ENCODE data around the gene RCC2.
"Not testable (repeated sequence)": the region's sequence is repeated elsewhere in the genome, so short reads cannot be mapped to it uniquely, and the experiment has no call there.

The RCC2 gene

GRCh38 chr1:17419626-17420328, 19.7 kb downstream of the RCC2 start:
- peak; percentile 47 for DNase-seq (ENCODE audit: low spot score)

GRCh38 chr1:17416389-17416788, 23.1 kb downstream of the RCC2 start:
- no peak for DNase-seq (ENCODE audit: low spot score)

- no peak for DNase-seq (ENCODE audit: low spot score)
Measured at GRCh38 chr1:17414022-17414421, 25.5 kb downstream of the RCC2 start.

DNA sequence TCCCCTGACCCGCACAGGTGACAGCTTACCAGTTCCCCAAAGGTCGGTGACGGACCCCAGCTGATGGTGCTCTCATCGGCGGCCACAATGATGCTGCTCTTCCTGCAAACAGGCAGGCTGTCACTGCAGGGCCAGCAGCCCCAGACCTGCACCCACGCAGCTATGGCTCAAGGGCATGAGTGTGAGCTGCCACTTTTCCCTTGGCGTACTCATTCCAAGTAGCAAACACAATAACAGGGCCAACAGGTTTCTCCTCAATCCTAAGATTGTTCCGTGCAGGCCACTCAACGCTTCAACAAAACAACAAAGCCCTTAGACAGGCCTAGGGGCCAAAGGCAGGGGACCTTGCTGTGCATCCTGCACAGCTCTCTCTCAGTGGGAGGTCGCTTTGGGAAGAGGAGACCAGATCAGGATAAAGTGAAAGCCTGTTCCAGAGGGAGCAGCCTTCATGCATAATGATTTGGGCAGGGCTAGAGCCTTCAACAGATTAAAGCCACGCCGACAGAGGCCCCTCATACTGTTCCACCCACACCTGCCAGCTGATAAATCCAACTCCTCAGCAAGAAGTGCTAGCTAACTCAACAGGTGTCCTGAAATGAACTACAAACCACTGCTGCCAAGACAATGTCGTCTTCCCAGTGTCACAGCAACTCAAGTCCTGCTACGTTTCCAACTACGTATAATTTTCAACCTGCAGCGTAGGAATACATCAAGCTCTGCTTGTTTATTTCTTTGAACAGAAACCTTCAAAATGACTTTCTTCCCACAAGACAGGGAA, 27.2 kb downstream of the RCC2 start:
- DNase-seq (ENCODE audit: low spot score) = no peak

DNA sequence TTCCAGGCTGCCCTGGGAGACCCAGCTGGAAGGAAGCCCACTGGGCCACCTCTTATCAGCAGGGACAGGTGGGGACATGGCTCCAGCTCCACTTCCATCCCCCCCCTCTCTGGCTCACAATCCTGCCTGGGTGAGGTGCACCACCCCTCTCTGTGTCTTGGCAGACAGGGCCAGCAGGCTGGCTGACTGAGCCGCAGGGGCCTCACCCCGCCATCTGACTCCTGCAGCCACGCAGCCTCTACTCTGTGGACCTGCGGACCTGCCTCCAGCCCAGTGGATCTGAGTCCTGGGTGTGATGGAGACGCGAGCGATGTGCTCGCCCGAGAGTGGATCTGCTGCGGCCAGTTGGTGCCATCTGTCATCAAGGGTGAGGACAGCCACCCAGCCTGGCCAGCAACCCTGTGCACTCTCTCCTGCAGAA, 30.1 kb downstream of the RCC2 start:
- no peak for DNase-seq (ENCODE audit: low spot score)

DNA sequence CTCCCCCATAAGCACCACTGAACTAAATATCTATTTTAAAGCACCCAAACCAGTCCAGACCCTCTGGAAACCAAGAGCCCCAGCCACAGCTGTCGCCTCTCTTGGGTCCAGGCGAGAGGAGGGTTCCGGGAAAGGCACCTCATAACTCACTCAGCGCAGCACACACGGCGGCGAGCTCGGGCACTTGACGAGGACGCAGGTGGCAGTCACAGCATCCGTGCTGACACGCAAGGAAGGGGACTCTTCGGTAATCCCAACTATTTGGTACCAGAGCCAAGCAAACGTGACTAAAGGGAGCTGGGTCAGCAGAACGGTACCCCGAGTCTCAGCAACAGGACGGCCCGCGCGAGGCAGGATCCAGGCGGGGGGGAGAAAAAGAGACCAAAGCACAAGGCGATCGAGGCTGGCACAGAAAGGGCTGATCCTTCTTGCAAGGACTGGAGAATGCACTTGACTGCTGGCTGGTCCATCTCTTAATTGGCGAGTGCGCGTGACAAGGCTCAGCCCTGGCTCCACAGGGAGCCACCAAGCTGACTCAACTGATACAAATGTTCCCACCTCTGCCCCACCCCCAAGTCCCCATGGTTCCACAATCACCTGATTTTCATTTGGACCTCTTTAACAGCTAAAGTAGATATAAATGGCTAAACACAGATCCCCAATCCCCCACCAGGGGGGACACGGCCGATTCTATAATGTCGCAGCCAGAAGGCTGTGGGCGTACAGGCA, 31.5 kb downstream of the RCC2 start:
- not testable (repeated sequence) for DNase-seq (ENCODE audit: low spot score)

DNA sequence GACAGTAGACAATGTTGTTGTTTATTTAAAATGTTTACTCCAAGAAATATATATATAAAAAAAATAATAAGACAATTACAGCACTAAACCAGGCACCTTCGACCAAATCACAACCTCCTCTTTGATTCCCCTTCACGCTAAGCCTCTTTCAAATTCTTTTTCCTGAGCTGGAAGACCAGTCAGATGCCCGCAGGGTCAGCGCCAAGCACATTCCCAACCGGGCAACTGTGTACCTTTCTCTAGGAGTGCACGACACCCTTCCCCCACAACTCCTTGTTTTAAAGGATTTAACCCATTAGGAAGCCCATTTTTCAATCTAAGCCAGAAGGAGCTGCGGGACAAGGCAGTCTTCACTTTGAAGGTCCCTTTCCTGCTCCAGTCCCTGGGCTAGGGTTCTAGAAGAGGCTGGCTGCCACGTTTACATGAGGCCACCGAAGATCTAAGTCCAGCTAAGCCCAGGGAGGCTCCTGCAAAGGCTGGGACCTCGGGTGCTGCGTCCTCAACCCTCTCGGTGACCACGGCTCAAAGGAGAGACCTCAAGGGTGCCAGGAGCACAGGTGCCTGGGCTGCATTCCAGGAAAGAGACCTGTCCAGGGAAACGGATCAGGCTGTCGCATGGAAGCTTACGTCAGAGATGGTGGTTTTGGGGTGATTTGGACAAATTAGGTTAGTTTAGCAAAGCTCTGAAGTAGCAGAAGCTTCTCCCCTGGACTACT, 32.6 kb downstream of the RCC2 start:
- DNase-seq (ENCODE audit: low spot score) = not testable (repeated sequence)

DNA sequence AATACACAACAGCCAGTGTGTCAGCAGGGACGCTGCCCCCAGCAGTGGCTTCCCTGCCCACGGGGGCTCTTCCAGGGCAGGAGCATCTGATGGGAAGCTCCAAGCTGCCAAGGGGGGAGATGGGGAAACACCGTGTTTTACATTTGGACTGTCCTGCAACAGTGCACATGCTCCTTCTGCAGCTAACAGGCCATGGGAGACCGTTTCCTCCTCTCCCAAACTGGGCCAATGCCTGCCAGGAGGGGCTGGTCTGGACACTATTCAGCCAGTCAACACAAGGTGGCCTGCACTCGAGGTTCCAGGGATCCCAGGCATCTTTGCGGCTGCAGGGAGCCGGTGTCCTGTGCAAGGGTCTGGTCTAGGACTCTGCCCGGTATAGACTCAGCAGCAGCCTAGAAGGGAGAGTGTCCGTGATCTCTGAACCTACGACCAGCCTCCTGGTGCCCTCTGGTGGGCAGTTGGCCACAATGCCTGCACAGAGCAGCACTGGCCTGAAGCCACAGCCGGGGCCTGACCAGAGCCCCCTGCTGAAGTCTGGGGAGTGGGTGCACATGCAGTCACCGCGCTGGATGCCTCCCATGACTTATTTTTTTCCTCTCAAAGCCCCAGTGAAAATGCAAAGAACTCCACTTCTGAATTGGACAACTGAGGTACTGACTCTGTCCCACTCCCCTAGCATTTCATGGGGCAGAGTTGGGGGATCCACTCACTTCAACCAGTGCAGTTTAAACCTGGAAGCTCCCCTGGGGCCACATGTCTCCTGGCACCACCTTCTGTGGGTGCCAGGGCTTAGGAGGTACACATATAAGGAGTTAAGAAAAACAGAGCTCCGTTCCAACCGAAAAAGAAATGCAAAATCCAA, 33.3 kb downstream of the RCC2 start:
- peak; percentile 49 for DNase-seq (ENCODE audit: low spot score)

- DNase-seq (ENCODE audit: low spot score) = no peak
Measured at GRCh38 chr1:17404820-17405219, 34.7 kb downstream of the RCC2 start.

GRCh38 chr1:17404034-17404684, 35.3 kb downstream of the RCC2 start:
- no peak for DNase-seq (ENCODE audit: low spot score)

DNA sequence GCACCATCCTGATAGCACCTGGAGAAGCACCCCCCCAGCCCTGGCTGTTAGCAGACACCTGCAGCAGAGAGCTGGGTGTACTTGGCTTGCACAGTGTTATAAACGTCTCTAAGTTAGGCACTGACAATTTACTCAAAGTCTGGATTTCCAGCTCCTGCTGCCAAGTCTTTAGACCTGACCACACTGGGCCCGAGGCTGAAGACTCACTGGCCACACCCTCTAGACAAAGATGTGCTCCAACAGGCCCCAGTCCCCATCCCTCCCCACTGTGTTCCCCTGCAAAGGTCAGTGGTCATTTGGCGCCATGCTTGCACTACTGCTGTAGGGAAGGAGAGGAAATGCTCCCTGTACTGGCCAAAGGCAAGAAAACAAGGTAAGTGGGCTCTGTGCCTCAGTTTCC, 36.4 kb downstream of the RCC2 start:
- no peak for DNase-seq (ENCODE audit: low spot score)

DNA sequence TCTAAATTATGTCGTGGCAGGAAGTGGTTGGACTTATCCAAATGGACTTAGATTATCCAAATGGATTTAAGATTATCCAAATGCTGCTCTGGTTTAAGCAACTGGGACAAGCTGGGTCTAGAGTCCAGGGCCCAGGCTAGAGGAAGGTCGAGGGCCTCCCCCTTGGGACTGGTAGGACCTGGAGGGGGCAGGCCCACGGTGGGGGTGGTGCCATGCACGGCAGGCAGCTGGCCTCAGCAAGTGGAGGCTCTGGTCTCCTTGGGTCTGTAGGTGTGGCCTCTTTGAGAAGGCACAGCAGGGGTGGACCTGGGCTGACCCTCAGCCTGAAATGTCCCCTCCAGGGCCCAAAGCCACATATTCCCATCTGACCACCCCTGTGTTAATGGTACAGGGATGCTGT, 37.6 kb downstream of the RCC2 start:
- no peak for DNase-seq (ENCODE audit: low spot score)

DNA sequence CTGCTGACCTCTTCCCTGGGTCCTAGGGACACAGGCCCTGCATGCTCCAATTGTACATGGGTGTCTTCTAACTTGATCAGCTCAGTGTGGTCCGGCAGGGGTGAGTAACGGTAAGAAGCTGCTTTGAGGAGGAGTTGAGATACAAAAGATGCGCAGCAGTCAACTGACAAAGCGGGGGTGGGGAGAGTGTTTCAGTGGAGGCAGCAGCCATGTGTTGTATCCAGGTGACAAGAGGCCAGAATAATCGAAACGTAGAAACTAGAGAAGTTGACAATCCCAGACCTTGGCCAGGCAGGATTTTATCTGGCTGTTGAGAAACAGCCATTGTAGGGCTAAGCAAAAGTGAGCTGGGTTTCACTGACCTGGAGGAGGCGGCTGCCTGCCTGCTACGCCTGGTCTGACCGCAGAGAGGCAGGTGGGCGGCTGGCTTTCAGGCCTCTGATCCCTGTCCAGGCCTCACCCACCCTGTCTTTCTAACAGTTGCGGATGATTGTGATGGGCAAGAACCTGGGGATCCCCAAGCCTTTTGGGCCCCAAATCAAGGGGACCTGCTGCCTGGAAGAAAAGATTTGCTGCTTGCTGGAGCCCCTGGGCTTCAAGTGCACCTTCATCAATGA, 38.6 kb downstream of the RCC2 start:
- no peak for DNase-seq (ENCODE audit: low spot score)

GRCh38 chr1:17397910-17398695, 41.4 kb downstream of the RCC2 start:
- DNase-seq (ENCODE audit: low spot score) = peak; percentile 46

DNA sequence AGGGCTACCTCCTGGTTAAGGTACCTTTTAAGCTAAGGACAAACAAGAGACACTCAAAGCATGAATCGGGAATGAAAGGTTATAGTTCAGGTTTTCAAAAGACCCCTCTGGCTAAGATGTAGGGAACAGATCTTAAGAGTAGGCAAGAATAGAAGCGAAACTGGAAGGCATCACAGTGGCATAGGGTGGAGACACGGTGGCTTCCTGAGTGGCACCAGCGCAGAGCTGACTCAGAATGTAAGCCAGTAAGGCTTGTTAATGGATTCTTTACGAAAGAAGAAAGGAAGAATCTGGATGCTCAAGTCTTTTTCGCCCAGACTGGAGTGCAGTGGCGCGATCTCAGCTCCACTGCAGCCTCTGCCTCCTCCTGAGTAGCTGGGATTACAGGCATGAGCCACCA, 46.2 kb downstream of the RCC2 start:
- peak; percentile 22 for DNase-seq (ENCODE audit: low spot score)

- no peak for DNase-seq (ENCODE audit: low spot score)
Measured at GRCh38 chr1:17392199-17392740, 47.2 kb downstream of the RCC2 start.

GRCh38 chr1:17381161-17381560, 58.3 kb downstream of the RCC2 start:
- no peak for DNase-seq (ENCODE audit: low spot score)

DNA sequence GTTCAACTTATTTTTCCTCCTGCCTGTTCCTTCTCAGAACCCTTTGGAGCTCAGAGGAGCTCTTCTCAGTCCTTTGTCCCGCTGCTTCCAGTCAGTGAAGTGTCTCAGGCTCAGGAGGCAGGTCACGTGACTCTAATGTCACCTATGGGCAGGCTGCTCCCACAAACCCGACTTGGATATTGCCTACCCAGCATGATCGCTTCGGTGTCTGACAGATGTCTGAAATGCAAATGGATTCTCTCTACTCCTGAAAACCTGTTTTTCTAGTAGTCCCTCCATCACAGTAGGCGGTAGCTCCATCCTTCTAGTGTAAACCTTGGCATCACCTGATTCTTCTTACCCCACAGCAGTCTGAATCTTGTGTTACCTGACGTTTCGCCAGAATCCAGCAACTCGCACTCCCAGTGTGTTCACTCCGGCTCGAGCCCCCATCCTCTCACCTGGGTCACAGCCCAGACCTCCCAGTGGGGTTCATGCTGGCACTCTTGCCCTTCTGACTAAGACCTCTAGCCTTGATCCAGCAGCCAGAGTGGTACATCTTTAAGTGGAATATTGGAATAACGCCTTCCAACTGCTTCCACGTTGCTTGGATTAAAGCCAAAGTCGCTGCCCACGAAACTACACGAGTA, 62.0 kb downstream of the RCC2 start:
- no peak for DNase-seq (ENCODE audit: low spot score)

DNA sequence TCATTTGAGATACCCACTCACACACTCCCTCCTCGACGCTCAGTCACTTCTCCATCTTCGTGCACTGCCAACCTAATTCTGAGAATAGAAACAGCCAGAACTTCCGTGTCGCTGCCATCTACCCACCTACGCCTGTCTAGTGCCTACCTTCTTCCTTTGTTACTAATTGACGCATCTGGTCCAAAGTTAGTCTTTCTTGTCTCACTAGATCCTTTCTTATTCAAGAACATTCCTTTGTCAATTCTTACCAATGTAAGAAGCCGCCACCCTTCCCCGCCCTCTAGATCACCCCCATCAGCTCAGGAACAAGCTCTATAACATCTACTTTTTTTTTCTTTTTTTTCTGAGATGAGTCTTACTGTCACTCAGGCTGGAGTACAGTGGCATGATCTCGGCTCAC, 63.8 kb downstream of the RCC2 start:
- DNase-seq (ENCODE audit: low spot score) = no peak

Data from pons (tissue), 1 donor.